ENCODE measurements around the gene SCART1.
"Not testable (repeated sequence)": the region's sequence is repeated elsewhere in the genome, so short reads cannot be mapped to it uniquely, and the experiment has no call there.

The SCART1 gene

DNA sequence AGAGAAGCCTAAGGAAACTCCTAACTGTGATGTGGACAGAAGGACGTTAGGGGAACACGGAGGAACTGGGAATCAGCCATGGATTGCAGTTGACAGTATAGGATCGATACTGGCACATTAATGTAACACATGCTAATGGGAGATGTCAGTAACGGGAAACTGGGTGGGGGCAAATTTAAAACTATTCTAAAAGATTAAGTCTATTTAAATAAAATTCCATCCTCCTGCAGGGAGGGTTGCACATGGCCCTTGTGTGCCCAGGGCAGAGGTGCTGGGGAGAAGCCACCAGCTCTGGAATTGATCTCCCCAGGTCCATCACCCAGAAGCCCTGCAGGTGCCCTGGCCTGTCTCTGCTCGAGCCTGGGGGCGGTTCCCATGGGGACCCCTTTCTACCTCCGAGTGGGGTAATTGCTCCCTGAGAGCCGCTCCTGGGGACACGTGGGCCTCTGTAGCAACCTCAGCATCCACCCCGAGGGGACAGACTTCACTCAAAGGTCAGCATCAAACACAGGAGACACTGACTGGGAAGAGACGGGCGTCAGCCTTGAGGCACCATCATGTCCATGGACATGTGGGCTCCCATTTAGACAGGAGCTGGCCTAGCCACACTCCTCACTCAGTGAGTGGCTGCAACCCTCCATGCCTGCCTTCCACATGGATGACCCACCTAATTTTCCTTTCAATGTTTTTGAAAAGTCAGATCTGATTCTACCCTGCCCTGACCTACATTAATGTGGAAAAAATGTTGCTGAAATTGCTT is 21.1 kb downstream of the SCART1 start:
- no peak for DNase-seq

DNA sequence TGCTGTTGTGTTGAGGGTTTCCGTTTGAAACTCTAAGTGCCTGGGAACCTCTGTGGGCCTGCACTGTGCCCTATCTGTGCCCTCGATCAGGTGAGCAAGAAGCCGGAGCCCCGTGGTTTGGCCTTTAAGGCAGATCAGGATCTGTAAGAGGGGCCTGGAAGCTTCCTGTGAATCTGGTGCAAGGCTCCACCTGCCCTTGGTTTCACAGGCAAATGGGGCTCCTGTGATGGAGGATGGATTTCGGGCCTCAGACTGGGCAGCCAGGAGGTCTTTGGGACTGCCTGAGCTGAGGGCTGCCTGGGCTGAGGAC is 21.6 kb downstream of the SCART1 start:
- no peak for DNase-seq

DNA sequence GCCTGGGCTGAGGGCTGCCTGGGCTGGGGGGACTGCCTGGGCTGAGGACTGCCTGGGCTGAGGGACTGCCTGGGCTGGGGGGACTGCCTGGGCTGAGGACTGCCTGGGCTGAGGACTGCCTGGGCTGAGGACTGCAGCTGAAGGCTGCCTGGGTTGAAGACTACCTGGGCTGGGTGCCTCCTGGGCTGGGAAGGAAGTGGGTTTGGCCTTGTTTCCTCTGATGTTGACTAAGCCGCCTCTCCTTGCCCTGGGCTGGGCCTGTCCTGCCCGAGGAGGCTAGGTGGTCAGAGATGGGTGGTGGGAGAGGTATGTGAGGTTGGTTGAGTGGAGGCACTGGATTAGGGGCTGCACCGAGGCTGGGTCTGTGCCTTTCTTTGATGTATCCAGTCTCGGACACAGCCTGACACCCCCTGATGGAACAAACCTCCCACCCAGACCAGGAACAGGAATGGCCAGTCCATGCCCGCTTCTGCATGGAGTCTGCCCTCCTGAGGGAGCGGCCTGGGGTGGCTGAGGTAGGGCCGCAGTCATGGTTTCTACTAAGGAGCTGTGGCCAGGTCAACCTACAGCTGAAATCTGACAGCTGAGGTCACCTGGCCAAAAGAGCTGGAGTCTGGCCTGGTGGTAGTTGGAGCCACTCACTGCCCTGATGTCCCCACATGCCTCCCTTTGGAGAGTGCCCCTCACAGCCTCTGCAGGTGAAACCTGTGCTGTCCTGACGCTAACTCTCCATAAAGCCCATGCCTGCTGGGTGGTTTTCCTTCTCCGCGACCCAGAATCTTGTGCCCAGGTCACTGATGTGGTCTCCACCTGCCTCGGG is 22.3 kb downstream of the SCART1 start:
- DNase-seq, result no peak

DNA sequence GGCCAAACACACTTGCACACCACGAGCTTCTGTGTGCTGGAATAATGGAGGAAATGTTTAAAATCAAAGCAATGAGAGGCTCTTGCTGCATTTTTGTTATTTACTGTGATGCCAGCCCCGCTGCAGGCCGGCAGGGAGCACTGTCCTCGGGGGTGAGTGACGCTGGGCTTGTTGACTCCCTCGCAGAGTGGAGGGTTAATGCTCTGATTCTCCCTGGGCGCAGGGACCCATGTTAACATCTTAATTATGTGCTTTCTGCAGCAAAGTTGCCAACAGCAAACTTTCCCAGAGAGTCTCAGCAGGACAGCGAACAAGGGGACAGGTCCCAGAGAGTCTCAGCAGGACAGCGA is 22.9 kb downstream of the SCART1 start:
- no peak for DNase-seq

DNA sequence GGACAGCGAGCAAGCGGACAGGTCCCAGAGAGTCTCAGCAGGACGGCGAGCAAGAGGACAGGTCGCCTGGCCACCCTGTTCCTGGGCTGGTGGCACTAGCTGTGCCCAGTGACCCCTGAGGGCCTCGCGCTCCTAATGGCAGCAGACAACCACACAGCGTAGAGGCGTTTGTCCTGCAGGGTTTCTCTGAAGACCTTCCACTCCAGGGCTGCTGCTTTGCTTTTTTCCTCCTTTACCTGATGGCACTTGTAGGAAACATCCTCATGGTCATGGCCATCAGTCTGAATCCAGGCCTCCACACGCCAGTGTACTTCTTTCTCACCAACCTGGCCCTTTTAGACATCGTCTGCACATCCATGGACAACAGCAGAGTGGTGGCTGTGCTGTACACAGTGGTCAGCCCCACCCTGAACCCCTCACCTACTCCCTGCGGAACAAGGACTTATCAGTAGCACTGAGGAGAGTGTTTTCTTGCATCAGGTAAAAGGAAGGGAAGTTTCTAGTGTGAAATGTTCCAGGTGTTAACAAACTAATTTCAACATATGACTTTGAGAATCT is 27.4 kb downstream of the SCART1 start:
- DNase-seq, result no peak

DNA sequence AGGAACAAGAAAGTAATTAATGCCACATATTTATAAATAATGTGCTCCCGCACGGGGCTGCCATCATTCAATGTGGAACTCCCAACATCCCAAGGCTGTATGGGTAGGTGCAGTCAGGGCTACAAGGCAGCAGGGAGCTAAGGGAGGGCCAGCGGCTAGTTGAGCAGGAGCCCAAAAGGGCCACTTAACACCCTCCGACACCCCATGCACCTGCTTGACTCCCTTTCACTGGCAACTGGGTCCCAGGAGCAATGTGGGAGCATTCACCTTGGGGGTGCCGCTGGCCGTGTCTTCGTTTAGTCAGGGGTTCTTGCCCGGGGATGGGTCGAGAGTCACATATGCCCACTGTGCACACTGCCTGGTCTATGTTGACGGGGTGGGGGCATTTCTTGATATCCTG is 27.9 kb downstream of the SCART1 start:
- DNase-seq, result no peak

DNA sequence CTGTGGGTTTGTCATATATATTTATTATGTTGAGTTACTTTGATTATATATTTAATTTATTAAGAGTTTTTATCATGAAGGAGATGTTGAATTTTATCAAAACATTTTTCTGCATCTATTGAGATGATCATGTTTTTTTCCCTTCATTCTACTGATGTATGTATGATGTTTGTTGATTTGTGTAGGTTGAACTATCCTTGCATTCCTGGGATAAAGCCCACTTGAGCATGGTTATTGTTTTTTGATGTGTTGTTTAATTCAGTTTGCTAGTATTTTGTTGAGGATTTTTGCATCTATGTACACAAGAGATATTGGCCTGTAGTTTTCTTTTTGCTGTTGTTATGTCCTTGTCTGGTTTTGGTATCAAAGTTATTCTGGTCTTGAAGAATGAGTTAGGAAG is 31.1 kb downstream of the SCART1 start:
- no peak for DNase-seq

DNA sequence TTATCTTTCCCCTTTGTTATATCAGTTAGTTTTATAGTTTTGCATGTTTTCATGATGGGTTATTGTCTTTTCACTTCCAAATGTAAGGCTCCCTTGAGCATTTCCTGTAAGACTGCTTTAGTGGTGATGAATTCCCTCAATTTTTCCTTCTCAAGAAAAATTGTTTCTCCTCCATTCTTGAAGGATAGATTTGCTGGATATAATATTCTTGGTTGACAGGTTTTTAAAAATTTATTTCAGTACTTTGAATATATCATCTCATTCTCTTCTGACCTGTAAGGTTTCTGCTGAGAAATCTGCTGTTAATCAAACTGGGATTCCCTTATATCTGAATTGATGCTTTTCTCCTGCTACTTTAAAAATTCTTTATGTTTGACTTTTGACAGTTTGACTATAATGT is 33.3 kb downstream of the SCART1 start:
- no peak for DNase-seq

DNA sequence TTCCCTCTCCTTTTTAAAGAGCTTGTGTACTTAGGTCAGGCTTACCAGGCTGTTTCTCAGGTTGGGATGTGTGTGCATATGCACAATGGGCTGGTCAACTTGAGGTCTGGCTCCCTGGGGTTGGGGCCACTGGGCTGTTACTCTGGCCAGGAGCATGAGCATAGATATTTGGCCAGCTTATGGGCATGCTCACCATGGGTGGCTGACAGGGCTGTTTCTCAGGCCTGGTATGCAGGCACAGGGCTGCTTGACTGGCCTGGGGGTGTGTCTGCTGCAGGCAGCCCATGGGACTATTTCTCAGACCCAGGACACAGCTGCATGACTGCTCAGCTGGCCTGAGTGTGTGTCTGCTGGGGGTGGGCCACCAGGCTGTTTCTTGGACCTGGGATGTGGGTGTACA is 34.6 kb downstream of the SCART1 start:
- no peak for DNase-seq

DNA sequence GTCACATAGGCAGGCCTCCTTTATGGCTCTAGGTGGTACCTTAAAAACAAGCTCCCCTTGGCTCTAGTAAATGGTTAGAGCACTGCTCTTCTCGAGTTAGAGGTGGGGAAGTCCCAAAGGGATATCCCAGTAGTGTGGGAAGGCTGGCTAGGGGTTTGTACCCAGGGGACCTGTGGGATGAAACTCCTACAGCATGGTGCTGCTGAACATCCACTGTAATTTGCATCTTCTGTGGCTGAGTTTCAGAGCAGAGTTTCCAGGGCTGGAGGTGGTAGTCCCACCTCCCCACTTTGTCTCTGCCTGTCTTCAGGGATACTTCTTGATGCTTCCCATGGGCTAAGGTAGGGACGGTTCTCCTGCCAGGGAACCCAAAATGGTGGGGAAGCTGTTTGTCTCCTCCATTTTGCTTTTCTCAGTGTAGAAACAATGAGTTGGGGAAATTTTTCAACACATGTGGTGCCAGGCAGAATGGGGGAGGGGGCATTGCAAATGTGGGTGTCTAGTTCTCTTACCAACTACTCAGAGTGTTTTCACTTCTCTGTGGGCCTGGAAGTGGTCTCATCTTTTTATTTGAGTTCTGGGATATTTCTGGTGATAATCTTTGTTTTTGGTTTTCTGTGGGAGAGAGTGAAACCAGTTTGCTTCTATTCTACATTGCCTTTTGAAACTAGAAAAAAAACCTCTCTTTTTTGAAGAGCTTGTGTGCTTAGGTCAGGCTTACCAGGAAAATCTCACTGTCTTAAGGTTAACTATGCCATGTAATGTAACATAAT is 36.3 kb downstream of the SCART1 start:
- no peak for DNase-seq

DNA sequence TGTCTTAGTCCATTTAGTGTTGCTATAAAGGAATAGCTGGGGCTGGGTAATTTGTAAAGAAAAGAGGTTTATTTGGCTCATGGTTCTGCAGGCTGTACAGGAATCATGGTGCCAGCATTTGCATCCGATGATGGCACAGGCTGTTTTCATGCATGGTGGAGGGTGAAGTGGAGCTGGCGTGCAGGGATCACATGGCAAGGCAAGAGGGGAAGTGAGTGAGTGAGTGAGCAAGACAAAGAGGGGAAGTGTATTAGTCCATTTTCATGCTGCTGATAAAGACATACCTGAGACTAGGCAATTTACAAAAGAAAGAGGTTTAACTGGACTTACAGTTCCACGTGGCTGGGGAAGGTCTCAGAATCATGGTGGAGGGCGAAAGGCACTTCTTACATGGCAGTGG is 39.8 kb downstream of the SCART1 start:
- DNase-seq, result not testable (repeated sequence)

DNA sequence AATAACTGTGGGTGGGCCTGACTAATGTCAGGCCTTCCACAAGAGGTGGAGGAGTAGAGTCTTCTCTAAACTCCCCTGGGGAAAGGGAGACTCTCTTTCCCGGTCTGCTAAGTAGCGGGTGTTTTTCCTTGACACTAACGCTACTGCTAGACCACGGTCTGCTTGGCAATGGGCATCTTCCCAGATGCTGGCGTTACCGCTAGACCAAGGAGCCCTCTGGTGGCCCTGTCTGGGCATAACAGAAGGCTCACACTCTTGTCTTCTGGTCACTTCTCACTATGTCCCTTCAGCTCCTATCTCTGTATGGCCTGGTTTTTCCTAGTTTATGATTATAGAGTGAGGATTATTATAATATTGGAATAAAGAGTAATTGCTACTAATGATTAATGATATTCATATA is 43.6 kb downstream of the SCART1 start:
- not testable (repeated sequence) for DNase-seq

DNA sequence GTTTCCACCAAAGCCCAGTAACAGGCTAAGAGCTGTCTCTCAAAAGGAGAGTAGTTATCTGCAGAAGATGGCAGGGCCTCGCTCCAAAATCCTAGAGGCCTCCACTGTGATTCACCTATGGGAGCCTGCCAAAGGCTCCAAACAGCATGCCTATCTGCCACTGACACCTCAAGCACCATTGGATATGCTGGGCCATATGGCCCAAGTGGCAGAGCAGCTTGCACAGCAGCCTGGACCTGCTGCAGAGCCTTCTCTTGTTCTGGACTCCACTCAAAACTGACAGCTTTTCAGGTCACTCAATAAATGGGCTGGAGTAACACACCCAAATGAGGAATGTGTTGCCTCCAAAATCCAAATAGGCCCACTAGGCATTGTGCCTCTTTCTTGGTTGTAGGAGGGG is 45.4 kb downstream of the SCART1 start:
- DNase-seq, result not testable (repeated sequence)

DNA sequence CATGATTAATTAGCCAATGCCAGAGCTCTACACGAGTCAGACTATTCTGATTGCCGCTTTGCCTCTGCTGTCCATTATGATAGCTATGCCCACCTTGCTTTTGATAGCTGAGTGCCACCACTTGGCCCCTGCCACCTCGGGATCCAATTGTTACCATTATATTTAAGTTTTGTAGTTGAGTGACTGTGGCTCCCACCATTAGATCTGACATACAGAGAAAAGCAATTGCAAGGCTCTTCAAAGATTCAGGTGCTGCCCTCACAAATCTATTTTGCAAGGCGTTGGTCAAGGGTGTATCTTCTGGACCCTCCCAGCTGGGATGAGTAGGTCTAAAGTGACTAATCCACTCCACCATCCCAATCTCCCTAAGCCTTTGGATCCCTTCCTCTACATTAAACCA is 47.2 kb downstream of the SCART1 start:
- not testable (repeated sequence) for DNase-seq

DNA sequence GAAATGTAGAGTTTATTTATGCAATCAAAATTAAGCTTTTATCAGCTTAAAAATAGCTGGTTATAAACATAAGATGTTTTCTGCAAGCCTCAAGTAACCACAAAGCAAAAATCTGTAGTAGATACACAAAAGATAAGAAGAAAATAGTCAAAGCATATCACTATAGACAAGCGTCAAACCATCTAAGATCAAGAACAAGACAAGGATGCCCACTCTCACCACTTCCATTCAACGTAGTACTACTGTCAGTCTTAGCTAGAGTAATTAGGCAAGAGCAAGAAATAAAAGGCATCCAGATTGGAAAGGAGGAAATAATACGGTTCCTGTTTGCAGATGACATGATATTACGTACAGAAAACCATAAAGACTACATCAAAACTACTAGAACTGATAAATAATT is 56.0 kb downstream of the SCART1 start:
- DNase-seq, result no peak

DNA sequence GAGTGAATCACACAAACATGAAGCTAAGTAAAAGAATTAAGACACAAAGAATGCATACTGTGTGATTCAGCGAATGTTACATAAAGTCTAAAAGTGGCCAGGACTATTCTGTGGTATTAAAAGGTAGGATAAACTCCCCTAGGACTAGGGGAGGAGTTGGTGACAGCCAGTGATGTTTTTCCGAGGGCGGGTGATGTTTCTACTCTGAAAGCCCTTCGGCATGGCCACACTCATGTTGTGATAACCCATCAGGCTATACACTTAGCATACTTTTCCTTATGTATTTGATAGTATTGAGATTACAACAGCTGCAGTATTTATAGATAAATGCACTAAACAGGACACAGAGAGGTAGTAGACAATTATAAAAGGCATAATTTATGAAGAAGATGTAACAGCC is 57.7 kb downstream of the SCART1 start:
- no peak for DNase-seq

DNA sequence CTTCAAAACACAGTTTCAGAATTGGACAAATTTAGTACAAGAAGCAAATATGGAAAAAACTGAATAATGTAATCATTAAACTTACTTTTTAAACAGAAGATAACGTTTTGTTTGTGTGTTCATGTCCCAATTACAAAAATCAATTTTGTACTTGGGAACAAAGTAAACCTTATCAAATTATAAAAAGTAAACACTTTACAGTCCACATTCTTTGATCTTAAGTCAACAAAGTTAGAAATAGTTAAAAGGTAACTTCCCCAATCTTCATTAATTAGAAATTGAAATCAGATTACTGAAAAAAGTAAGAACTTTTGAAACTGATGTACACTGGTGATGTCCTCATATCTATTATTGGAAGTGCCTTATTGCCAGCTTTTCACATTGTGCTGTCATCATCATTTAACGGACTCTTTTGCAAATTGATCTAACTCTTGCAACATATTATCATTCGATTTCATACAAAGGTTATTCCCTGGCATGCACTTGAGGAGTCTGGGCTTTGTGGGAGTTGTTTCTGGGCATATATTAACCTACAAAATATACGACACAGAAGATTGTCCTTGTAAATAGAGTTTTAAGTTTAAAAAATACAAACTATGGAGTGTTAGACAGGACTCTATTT is 58.3 kb downstream of the SCART1 start:
- no peak for DNase-seq

DNA sequence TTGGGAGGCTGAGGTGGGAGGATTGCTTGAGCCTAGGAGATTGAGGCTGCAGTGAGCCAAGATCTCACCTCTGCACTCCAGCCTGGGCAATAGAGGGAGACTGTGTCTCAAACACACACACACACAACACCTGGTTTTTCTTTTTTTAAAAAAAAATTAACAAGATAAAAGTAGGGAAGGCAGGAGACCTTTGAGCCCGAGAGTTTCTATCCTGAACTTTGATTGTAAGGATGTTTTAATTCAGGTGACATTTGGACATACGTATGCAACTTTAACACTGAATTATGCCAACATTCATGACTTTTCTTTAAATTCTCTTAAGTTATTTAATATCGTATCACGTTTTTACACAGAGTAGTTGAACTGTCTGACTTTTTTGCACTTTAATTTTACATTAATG is 61.7 kb downstream of the SCART1 start:
- DNase-seq, result no peak

DNA sequence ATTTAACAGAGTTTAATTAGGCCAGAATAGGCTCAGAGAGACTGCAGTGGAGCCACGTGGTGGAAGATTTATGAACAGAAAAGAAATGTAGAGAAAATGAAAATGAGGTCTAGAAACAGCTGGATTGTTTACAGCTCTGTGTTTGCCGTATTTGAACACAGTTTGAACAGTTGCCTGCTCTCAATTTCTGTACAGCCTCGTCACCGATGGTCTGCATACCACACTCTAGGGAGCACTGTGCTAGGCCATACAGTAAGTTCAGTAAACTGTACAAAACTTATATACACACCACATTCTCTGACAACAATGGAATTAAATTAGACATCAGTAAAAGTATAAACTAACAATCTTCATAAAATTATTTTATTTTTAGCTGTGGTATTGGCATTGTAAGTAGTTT is 62.3 kb downstream of the SCART1 start:
- no peak for DNase-seq

DNA sequence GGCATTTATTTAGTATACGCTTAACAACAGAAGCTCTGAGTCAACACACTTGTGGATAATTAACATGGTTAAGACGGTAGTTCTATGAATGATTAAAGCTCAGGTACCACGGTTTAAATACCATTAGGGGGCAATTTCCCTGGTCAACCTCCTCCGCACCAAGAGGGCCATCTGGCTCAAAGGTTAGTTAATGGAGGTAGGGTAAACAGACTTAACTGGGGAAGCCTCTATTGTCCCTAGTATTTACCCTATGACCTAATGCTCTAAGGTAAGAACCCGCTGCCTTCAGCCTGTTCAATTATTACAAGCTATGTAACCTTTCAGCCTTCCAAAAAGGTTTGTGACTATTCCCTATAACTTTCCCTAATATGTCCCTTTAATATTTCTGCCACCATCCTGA is 64.8 kb downstream of the SCART1 start:
- not testable (repeated sequence) for DNase-seq
